H1 (cell line): Measurements from ENCODE around the gene LRP5.
"Not testable (repeated sequence)": the region's sequence is repeated elsewhere in the genome, so short reads cannot be mapped to it uniquely, and the experiment has no call there.

Source experiments
- BRCA1 ChIP-seq: IDR thresholded peaks from 2 replicates; pipeline ENCODE4 v1.6.1; 2012; ENCODE audit warnings: low read depth, low read length, improper control_type of control experiment
- EP300 ChIP-seq, 2 experiments: IDR thresholded peaks; 1 replicate in 1 of 2; 2 replicates in 1 of 2; pipeline ENCODE4 v1.6.1; 2011 to 2012; ENCODE audit warnings: low read depth in 2 of 2, low read length in 2 of 2, mild to moderate bottlenecking in 2 of 2, borderline replicate concordance in 1 of 2, inconsistent platforms in 1 of 2, moderate library complexity in 1 of 2
- EZH2 ChIP-seq: fragments of 200-600 bp; sonication (generic); IDR thresholded peaks from 2 replicates; pipeline ENCODE4 v1.7.1; 2012; ENCODE audit warnings: low read depth, mild to moderate bottlenecking, moderate library complexity, low read length, inconsistent platforms; ENCODE audit not compliant: severe bottlenecking
- GABPA ChIP-seq: IDR thresholded peaks from 2 replicates; pipeline ENCODE4 v1.6.1; 2011; ENCODE audit warnings: mild to moderate bottlenecking, low read length, moderate library complexity, borderline replicate concordance; ENCODE audit not compliant: insufficient read depth
- KDM1A ChIP-seq: fragments of 200-600, 300-600 bp; sonication (generic); IDR thresholded peaks from 2 replicates; pipeline ENCODE4 v1.7.1; 2016; ENCODE audit warnings: mild to moderate bottlenecking, low read length, borderline replicate concordance
- PHF8 ChIP-seq: fragments of 200-600 bp; sonication (generic); conservative IDR thresholded peaks from 2 replicates; pipeline ENCODE4 v1.7.1; 2012; ENCODE audit warnings: low read depth, mild to moderate bottlenecking, inconsistent platforms, low read length, moderate library complexity
- POLR2AphosphoS5 ChIP-seq: IDR thresholded peaks from 2 replicates; pipeline ENCODE4 v1.6.1; 2011; ENCODE audit warnings: low read depth, low read length
- RAD21 ChIP-seq, 2 experiments: IDR thresholded peaks in 1 of 2; conservative IDR thresholded peaks in 1 of 2; 2 replicates each; pipeline ENCODE4 v1.6.1; 2011; ENCODE audit warnings: low read depth in 2 of 2, low read length in 2 of 2, improper control_type of control experiment in 1 of 2, inconsistent platforms in 1 of 2, mild to moderate bottlenecking in 1 of 2, moderate library complexity in 1 of 2
- RFX5 ChIP-seq: IDR thresholded peaks from 2 replicates; pipeline ENCODE4 v1.6.1; 2011; ENCODE audit warnings: low read depth, low read length, improper control_type of control experiment, borderline replicate concordance
- TF ChIP-seq, protein P1 (sequence below), 3 experiments: IDR thresholded peaks; 1 replicate in 2 of 3; 2 replicates in 1 of 3; pipeline versions ENCODE4 v1.5.1 to v1.6.1; 2011; ENCODE audit warnings: low read length in 3 of 3, mild to moderate bottlenecking in 3 of 3, inconsistent platforms in 2 of 3, low read depth in 1 of 3, moderate library complexity in 1 of 3; ENCODE audit not compliant: insufficient read depth in 1 of 3; ENCODE audit errors: control extremely low read depth in 1 of 3

DNA sequence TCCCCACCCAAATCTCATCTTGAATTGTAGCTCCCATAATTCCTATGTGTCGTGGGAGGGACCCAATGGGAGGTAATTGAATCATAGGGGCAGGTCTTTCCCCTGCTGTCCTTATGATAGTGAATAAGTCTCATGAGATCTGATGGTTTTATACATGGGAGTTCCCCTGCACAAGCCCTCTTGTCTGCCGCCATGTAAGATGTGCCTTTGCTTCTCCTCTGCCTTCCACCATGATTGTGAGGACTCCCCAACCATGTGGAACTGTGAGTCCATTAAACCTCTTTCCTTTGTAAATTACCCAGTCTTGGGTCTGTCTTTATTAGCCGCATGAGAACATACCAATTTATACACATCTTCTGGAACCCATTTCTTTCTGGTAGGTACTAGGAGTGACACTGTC lies 27.8 kb upstream of the LRP5 start:
- not testable (repeated sequence) for TF ChIP-seq BRCA1; EZH2; RAD21 (IDR thresholded peaks at IDR 0.05 in 1 of 2, conservative IDR thresholded peaks at IDR 0.05 in 1 of 2; ENCODE audit: low read depth in 2 of 2, low read length in 2 of 2); GABPA; POLR2AphosphoS5; EP300 (IDR thresholded peaks at IDR 0.05; ENCODE audit: borderline replicate concordance in 1 of 2, low read depth in 2 of 2, low read length in 2 of 2); RFX5; KDM1A; PHF8
- TF ChIP-seq, protein P1, sequence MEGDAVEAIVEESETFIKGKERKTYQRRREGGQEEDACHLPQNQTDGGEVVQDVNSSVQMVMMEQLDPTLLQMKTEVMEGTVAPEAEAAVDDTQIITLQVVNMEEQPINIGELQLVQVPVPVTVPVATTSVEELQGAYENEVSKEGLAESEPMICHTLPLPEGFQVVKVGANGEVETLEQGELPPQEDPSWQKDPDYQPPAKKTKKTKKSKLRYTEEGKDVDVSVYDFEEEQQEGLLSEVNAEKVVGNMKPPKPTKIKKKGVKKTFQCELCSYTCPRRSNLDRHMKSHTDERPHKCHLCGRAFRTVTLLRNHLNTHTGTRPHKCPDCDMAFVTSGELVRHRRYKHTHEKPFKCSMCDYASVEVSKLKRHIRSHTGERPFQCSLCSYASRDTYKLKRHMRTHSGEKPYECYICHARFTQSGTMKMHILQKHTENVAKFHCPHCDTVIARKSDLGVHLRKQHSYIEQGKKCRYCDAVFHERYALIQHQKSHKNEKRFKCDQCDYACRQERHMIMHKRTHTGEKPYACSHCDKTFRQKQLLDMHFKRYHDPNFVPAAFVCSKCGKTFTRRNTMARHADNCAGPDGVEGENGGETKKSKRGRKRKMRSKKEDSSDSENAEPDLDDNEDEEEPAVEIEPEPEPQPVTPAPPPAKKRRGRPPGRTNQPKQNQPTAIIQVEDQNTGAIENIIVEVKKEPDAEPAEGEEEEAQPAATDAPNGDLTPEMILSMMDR (IDR thresholded peaks at IDR 0.05; ENCODE audit: control extremely low read depth in 1 of 3, insufficient read depth in 1 of 3, low read depth in 1 of 3, low read length in 3 of 3): not testable (repeated sequence)
